Measurements from ENCODE around the gene LIMK2.

GRCh38 chr22:31185056-31185455 is 27.0 kb upstream of the LIMK2 start:
- TF ChIP-seq CTCF (IDR thresholded peaks at IDR 0.05) (no peak), POLR2A (IDR thresholded peaks at IDR 0.05) (no peak)
